ENCODE results near the gene SLCO1C1.
"Not testable (repeated sequence)": the region's sequence is repeated elsewhere in the genome, so short reads cannot be mapped to it uniquely, and the experiment has no call there.

The SLCO1C1 gene

GRCh38 chr12:20751046-20751445, 55.9 kb downstream of the SLCO1C1 start:
- H3K27ac ChIP-seq (ENCODE audit: low read depth, low read length): no peak overlapping the region
- no CpG with 5 or more reads among the region's 4 CpGs for WGBS (ENCODE audit: extremely low coverage, insufficient coverage, low lambda C conversion rate)
- no peak overlapping the region for H3K56ac ChIP-seq (ENCODE audit: low read length)
- H3K4ac ChIP-seq (ENCODE audit: low read depth, low read length): no peak overlapping the region
- H2BK5ac ChIP-seq (ENCODE audit: low read length): no peak overlapping the region
- no peak overlapping the region for H3K18ac ChIP-seq (ENCODE audit: low read length)
- no peak overlapping the region for H4K8ac ChIP-seq (ENCODE audit: low read depth, low read length)
- no peak for DNase-seq
- H2BK120ac ChIP-seq (ENCODE audit: low read depth, low read length): no peak overlapping the region
- no peaks in the 10 kb centered on the region for H3K79me2 ChIP-seq (ENCODE audit: control insufficient read depth, insufficient read depth, low read length)
- H3K4me1 ChIP-seq (ENCODE audit: control insufficient read depth, low read depth, low read length): no peaks in the 10 kb centered on the region
- H3K23ac ChIP-seq (ENCODE audit: low read length): no peak overlapping the region
- no peaks in the 10 kb centered on the region for H3K27me3 ChIP-seq (ENCODE audit: insufficient read depth, low read length, poor library complexity)
- H3K36me3 ChIP-seq (ENCODE audit: control insufficient read depth, insufficient read depth, low read length): no peaks in the 10 kb centered on the region
- no peak overlapping the region for H3K9ac ChIP-seq (ENCODE audit: low read length)
- no peaks in the 10 kb centered on the region for H3K79me1 ChIP-seq (ENCODE audit: low read length)
- H3K4me3 ChIP-seq (ENCODE audit: low read length): no peak overlapping the region
- no peak overlapping the region for H4K5ac ChIP-seq (ENCODE audit: low read length)
- H2BK15ac ChIP-seq (replicated peaks; ENCODE audit: low read depth): no peak overlapping the region
- H2AK5ac ChIP-seq (ENCODE audit: low read length): no peak overlapping the region
- H3K4me2 ChIP-seq (ENCODE audit: low read length): no peak overlapping the region

GRCh38 chr12:20777420-20777819, 82.3 kb downstream of the SLCO1C1 start:
- no peak overlapping the region for H3K4me3 ChIP-seq (ENCODE audit: low read length)
- no peak overlapping the region for H3K4ac ChIP-seq (ENCODE audit: low read depth, low read length)
- H3K4me1 ChIP-seq (ENCODE audit: control insufficient read depth, low read depth, low read length): no peaks in the 10 kb centered on the region
- H3K18ac ChIP-seq (ENCODE audit: low read length): no peak overlapping the region
- H3K27ac ChIP-seq (ENCODE audit: low read depth, low read length): no peak overlapping the region
- H2AK5ac ChIP-seq (ENCODE audit: low read length): no peak overlapping the region
- no peak overlapping the region for H2BK15ac ChIP-seq (replicated peaks; ENCODE audit: low read depth)
- no peaks in the 10 kb centered on the region for H3K79me2 ChIP-seq (ENCODE audit: control insufficient read depth, insufficient read depth, low read length)
- no peak for DNase-seq
- no peak overlapping the region for H3K9ac ChIP-seq (ENCODE audit: low read length)
- H3K79me1 ChIP-seq (ENCODE audit: low read length): no peaks in the 10 kb centered on the region
- no peak overlapping the region for H3K23ac ChIP-seq (ENCODE audit: low read length)
- H3K56ac ChIP-seq (ENCODE audit: low read length): no peak overlapping the region
- H3K4me2 ChIP-seq (ENCODE audit: low read length): no peak overlapping the region
- H2BK120ac ChIP-seq (ENCODE audit: low read depth, low read length): no peak overlapping the region
- no CpG with 5 or more reads among the region's 20 CpGs for WGBS (ENCODE audit: extremely low coverage, insufficient coverage, low lambda C conversion rate)
- no peak overlapping the region for H4K5ac ChIP-seq (ENCODE audit: low read length)
- H3K27me3 ChIP-seq (ENCODE audit: insufficient read depth, low read length, poor library complexity): no peaks in the 10 kb centered on the region
- no peak overlapping the region for H4K8ac ChIP-seq (ENCODE audit: low read depth, low read length)
- H2BK5ac ChIP-seq (ENCODE audit: low read length): no peak overlapping the region
- H3K36me3 ChIP-seq (ENCODE audit: control insufficient read depth, insufficient read depth, low read length): no peaks in the 10 kb centered on the region

DNA sequence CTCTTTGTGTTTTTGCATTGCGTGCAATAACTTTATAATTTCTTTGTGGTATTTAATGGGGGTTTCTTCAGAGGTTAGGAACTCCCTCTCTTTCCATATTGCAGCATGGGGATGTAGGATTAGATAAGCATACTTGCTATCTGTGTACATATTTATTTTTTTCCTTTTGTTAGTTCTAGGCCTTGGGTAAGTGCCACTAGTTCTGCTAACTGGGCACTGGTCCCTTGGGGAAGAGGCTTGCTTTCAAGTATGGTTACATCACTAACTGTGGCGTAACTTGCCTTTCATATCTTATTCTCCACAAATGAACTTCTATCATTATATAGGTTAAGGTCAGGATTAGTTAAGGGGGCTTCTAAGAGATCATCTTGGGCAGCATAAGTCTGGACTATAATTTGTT, 83.8 kb downstream of the SLCO1C1 start:
- Histone ChIP-seq H2BK120ac (ENCODE audit: low read depth, low read length) (no peak overlapping the region), H3K79me2 (ENCODE audit: control insufficient read depth, insufficient read depth, low read length) (no peaks in the 10 kb centered on the region), H3K36me3 (ENCODE audit: control insufficient read depth, insufficient read depth, low read length) (no peaks in the 10 kb centered on the region), H3K18ac (ENCODE audit: low read length) (no peak overlapping the region), H3K79me1 (ENCODE audit: low read length) (no peaks in the 10 kb centered on the region), H3K4me3 (ENCODE audit: low read length) (no peak overlapping the region), H3K23ac (ENCODE audit: low read length) (no peak overlapping the region), H2AK5ac (ENCODE audit: low read length) (no peak overlapping the region), H3K56ac (ENCODE audit: low read length) (no peak overlapping the region), H3K9ac (ENCODE audit: low read length) (no peak overlapping the region), H2BK5ac (ENCODE audit: low read length) (no peak overlapping the region), H3K27ac (ENCODE audit: low read depth, low read length) (no peak overlapping the region), H2BK15ac (replicated peaks; ENCODE audit: low read depth) (no peak overlapping the region), H3K4me2 (ENCODE audit: low read length) (no peak overlapping the region), H3K27me3 (ENCODE audit: insufficient read depth, low read length, poor library complexity) (no peaks in the 10 kb centered on the region), H3K4me1 (ENCODE audit: control insufficient read depth, low read depth, low read length) (no peaks in the 10 kb centered on the region), H4K8ac (ENCODE audit: low read depth, low read length) (no peak overlapping the region), H3K4ac (ENCODE audit: low read depth, low read length) (no peak overlapping the region), H4K5ac (ENCODE audit: low read length) (no peak overlapping the region)
- no CpG with 5 or more reads among the region's 2 CpGs for WGBS (ENCODE audit: extremely low coverage, insufficient coverage, low lambda C conversion rate)
- no peak for DNase-seq

DNA sequence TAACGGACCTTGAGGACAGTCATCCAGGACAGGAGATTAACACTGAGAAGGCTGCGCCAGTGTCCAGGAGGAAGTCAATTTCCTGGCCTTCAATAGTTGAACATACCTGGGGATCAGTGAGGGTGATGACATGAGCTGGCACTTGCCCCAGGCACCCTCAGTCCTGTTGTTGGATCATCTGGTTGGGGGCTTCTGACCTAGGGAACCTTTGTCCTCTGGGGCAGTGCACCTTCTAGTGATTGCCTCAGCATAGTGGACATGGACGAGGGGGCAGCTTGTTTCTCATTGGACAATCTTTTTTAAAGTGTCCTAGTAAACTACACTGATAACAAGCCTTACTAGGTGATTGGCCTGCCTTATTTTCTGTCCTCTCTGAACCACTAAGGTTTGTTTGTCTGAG, 84.8 kb downstream of the SLCO1C1 start:
- not testable (repeated sequence) for H3K9ac ChIP-seq (ENCODE audit: low read length); H3K36me3 ChIP-seq (ENCODE audit: control insufficient read depth, insufficient read depth, low read length); H4K5ac ChIP-seq (ENCODE audit: low read length); H3K79me2 ChIP-seq (ENCODE audit: control insufficient read depth, insufficient read depth, low read length); H3K18ac ChIP-seq (ENCODE audit: low read length); H2AK5ac ChIP-seq (ENCODE audit: low read length); H3K27me3 ChIP-seq (ENCODE audit: insufficient read depth, low read length, poor library complexity); H3K23ac ChIP-seq (ENCODE audit: low read length); H3K27ac ChIP-seq (ENCODE audit: low read depth, low read length); H3K79me1 ChIP-seq (ENCODE audit: low read length); H3K56ac ChIP-seq (ENCODE audit: low read length); H2BK15ac ChIP-seq (replicated peaks; ENCODE audit: low read depth); H3K4me1 ChIP-seq (ENCODE audit: control insufficient read depth, low read depth, low read length); H3K4me3 ChIP-seq (ENCODE audit: low read length); H4K8ac ChIP-seq (ENCODE audit: low read depth, low read length); DNase-seq; H2BK5ac ChIP-seq (ENCODE audit: low read length); H3K4ac ChIP-seq (ENCODE audit: low read depth, low read length); H3K4me2 ChIP-seq (ENCODE audit: low read length); H2BK120ac ChIP-seq (ENCODE audit: low read depth, low read length)
- no CpG with 5 or more reads among the region's 3 CpGs for WGBS (ENCODE audit: extremely low coverage, insufficient coverage, low lambda C conversion rate)

GRCh38 chr12:20783796-20784357, 88.7 kb downstream of the SLCO1C1 start:
- H3K56ac ChIP-seq (ENCODE audit: low read length); H3K27me3 ChIP-seq (ENCODE audit: insufficient read depth, low read length, poor library complexity); H3K4me3 ChIP-seq (ENCODE audit: low read length); H3K18ac ChIP-seq (ENCODE audit: low read length); H4K8ac ChIP-seq (ENCODE audit: low read depth, low read length); H3K27ac ChIP-seq (ENCODE audit: low read depth, low read length); H3K4me2 ChIP-seq (ENCODE audit: low read length); H2BK5ac ChIP-seq (ENCODE audit: low read length); H2BK15ac ChIP-seq (replicated peaks; ENCODE audit: low read depth); DNase-seq; H3K23ac ChIP-seq (ENCODE audit: low read length); H3K79me1 ChIP-seq (ENCODE audit: low read length); H2BK120ac ChIP-seq (ENCODE audit: low read depth, low read length); H3K4me1 ChIP-seq (ENCODE audit: control insufficient read depth, low read depth, low read length); H3K36me3 ChIP-seq (ENCODE audit: control insufficient read depth, insufficient read depth, low read length); H2AK5ac ChIP-seq (ENCODE audit: low read length); H4K5ac ChIP-seq (ENCODE audit: low read length); H3K4ac ChIP-seq (ENCODE audit: low read depth, low read length); H3K79me2 ChIP-seq (ENCODE audit: control insufficient read depth, insufficient read depth, low read length); H3K9ac ChIP-seq (ENCODE audit: low read length): not testable (repeated sequence)
- WGBS (ENCODE audit: extremely low coverage, insufficient coverage, low lambda C conversion rate): no CpG with 5 or more reads among the region's 13 CpGs

DNA sequence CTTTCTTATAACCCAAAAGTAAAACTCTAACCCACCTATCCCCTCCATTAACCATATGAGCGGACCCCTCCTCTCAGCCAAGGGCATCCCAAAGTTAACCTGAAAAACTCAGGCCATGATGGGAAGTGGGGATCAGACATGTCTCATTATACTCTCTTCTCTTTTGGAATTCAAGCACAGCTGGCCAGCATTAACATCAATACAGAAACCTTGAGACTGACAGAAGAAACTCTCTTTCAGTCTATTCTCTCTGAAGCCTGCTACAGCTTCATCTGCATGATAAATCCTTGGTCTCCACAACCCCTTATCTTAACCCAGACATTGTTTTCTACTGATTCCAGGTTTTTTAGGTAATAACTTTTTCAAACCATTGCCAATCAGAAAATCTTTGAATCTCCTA, 97.8 kb downstream of the SLCO1C1 start:
- WGBS (ENCODE audit: extremely low coverage, insufficient coverage, low lambda C conversion rate): no CpG with 5 or more reads among the region's 1 CpG
- H2BK5ac ChIP-seq (ENCODE audit: low read length): no peak overlapping the region
- no peak overlapping the region for H3K4me3 ChIP-seq (ENCODE audit: low read length)

More for the DNA sequence above, 97.8 kb downstream of the SLCO1C1 start:
- Histone ChIP-seq H3K4me1 (ENCODE audit: control insufficient read depth, low read depth, low read length) (no peaks in the 10 kb centered on the region), H2BK120ac (ENCODE audit: low read depth, low read length) (no peak overlapping the region), H3K9ac (ENCODE audit: low read length) (no peak overlapping the region), H4K5ac (ENCODE audit: low read length) (no peak overlapping the region), H2BK15ac (replicated peaks; ENCODE audit: low read depth) (no peak overlapping the region), H2AK5ac (ENCODE audit: low read length) (no peak overlapping the region), H3K79me2 (ENCODE audit: control insufficient read depth, insufficient read depth, low read length) (no peaks in the 10 kb centered on the region), H4K8ac (ENCODE audit: low read depth, low read length) (no peak overlapping the region), H3K56ac (ENCODE audit: low read length) (no peak overlapping the region), H3K27me3 (ENCODE audit: insufficient read depth, low read length, poor library complexity) (no peaks in the 10 kb centered on the region), H3K36me3 (ENCODE audit: control insufficient read depth, insufficient read depth, low read length) (no peaks in the 10 kb centered on the region), H3K4ac (ENCODE audit: low read depth, low read length) (no peak overlapping the region), H3K4me2 (ENCODE audit: low read length) (no peak overlapping the region), H3K27ac (ENCODE audit: low read depth, low read length) (no peak overlapping the region), H3K23ac (ENCODE audit: low read length) (no peak overlapping the region), H3K79me1 (ENCODE audit: low read length) (no peaks in the 10 kb centered on the region), H3K18ac (ENCODE audit: low read length) (no peak overlapping the region)
- no peak for DNase-seq

All from mesendoderm (in vitro differentiated cells).